ENCODE measurements around the gene EPHB3.

EPHB3 gene

GRCh38 chr3:184581331-184581855 lies 19.8 kb downstream of the EPHB3 start:
- no peak for DNase-seq (ENCODE audit: low spot score)

- DNase-seq (ENCODE audit: low spot score), result no peak
These were observed 21.3 kb downstream of the EPHB3 start for GRCh38 chr3:184582646-184583577.

- DNase-seq (ENCODE audit: low spot score), result no peak
These were observed 22.2 kb downstream of the EPHB3 start for GRCh38 chr3:184583578-184584451.

GRCh38 chr3:184584464-184584891 lies 22.9 kb downstream of the EPHB3 start:
- DNase-seq (ENCODE audit: low spot score), result no peak

GRCh38 chr3:184585545-184585944 lies 24.0 kb downstream of the EPHB3 start:
- DNase-seq (ENCODE audit: low spot score), result no peak

GRCh38 chr3:184586851-184587250 lies 25.3 kb downstream of the EPHB3 start:
- DNase-seq (ENCODE audit: low spot score), result no peak

GRCh38 chr3:184588776-184589175 lies 27.2 kb downstream of the EPHB3 start:
- DNase-seq (ENCODE audit: low spot score), result no peak

- DNase-seq (ENCODE audit: low spot score), result no peak
These were observed 29.2 kb downstream of the EPHB3 start for GRCh38 chr3:184590795-184591194.

- no peak for DNase-seq (ENCODE audit: low spot score)
These were observed 30.2 kb downstream of the EPHB3 start for GRCh38 chr3:184591789-184592188.

- DNase-seq (ENCODE audit: low spot score), result no peak
These were observed 31.0 kb downstream of the EPHB3 start for GRCh38 chr3:184592371-184593219.

GRCh38 chr3:184593220-184593927 lies 31.8 kb downstream of the EPHB3 start:
- no peak for DNase-seq (ENCODE audit: low spot score)

- no peak for DNase-seq (ENCODE audit: low spot score)
These were observed 32.3 kb downstream of the EPHB3 start for GRCh38 chr3:184593928-184594303.

GRCh38 chr3:184594371-184595001 lies 32.9 kb downstream of the EPHB3 start:
- DNase-seq (ENCODE audit: low spot score), result no peak

GRCh38 chr3:184595726-184596125 lies 34.1 kb downstream of the EPHB3 start:
- no peak for DNase-seq (ENCODE audit: low spot score)

- no peak for DNase-seq (ENCODE audit: low spot score)
These were observed 34.6 kb downstream of the EPHB3 start for GRCh38 chr3:184596233-184596632.

GRCh38 chr3:184596886-184597575 lies 35.4 kb downstream of the EPHB3 start:
- no peak for DNase-seq (ENCODE audit: low spot score)

GRCh38 chr3:184597829-184598573 lies 36.4 kb downstream of the EPHB3 start:
- no peak for DNase-seq (ENCODE audit: low spot score)

GRCh38 chr3:184598574-184598927 lies 37.0 kb downstream of the EPHB3 start:
- no peak for DNase-seq (ENCODE audit: low spot score)

GRCh38 chr3:184599143-184599542 lies 37.6 kb downstream of the EPHB3 start:
- DNase-seq (ENCODE audit: low spot score), result no peak

All from CD4-positive, alpha-beta T cell treated with Interleukin-2 at 100 ng/mL for 4 hours (primary cell).